ENCODE results near the gene P2RX7.

The P2RX7 gene

GRCh38 chr12:121095544-121096198 is 37.0 kb upstream of the P2RX7 start:
- Histone ChIP-seq H3K27ac (ENCODE audit: low read depth, low read length, poor library complexity, severe bottlenecking) (no peak overlapping the region), H3K9ac (ENCODE audit: low read length) (no peak overlapping the region), H3K36me3 (ENCODE audit: insufficient read depth, low read length) (no peaks in the 10 kb centered on the region), H4K20me1 (ENCODE audit: insufficient read depth, low read length) (no peaks in the 10 kb centered on the region), H3K9me2 (ENCODE audit: low read depth, low read length) (no peaks in the 10 kb centered on the region), H2AFZ (ENCODE audit: low read length) (no peak overlapping the region), H3K4me1 (ENCODE audit: insufficient read depth, low read length, severe bottlenecking) (peaks cover 5% of the 10 kb centered on the region), H3K9me3 (ENCODE audit: low read length) (no peaks in the 10 kb centered on the region; the same call in 1 of the 2 replicates), H3K4me2 (ENCODE audit: low read length) (peak overlapping the region; percentile 60), H3K27me3 (ENCODE audit: insufficient read depth, low read length) (peaks cover 4% of the 10 kb centered on the region; the same call in 1 of the 2 replicates), H3K4me3 (ENCODE audit: low read depth, low read length, poor library complexity, severe bottlenecking) (peak overlapping the region; percentile 30), H3F3A (ENCODE audit: insufficient read depth, low read length) (no peaks in the 10 kb centered on the region), H3K79me2 (ENCODE audit: insufficient read depth, low read length) (no peaks in the 10 kb centered on the region)
- TF ChIP-seq CTCF (IDR thresholded peaks at IDR 0.05; ENCODE audit: low read length) (peak; percentile 74), EZH2 (IDR thresholded peaks at IDR 0.05; ENCODE audit: borderline replicate concordance, low read length) (no peak)

GRCh38 chr12:121096199-121096798 is 36.4 kb upstream of the P2RX7 start:
- Histone ChIP-seq H3F3A (ENCODE audit: insufficient read depth, low read length) (no peaks in the 10 kb centered on the region), H3K9me3 (ENCODE audit: low read length) (no peaks in the 10 kb centered on the region; the same call in 1 of the 2 replicates), H3K4me3 (ENCODE audit: low read depth, low read length, poor library complexity, severe bottlenecking) (no peak overlapping the region), H3K9ac (ENCODE audit: low read length) (no peak overlapping the region), H4K20me1 (ENCODE audit: insufficient read depth, low read length) (no peaks in the 10 kb centered on the region), H3K4me1 (ENCODE audit: insufficient read depth, low read length, severe bottlenecking) (peaks cover 5% of the 10 kb centered on the region), H2AFZ (ENCODE audit: low read length) (no peak overlapping the region), H3K79me2 (ENCODE audit: insufficient read depth, low read length) (no peaks in the 10 kb centered on the region), H3K4me2 (ENCODE audit: low read length) (no peak overlapping the region), H3K27me3 (ENCODE audit: insufficient read depth, low read length) (peaks cover 4% of the 10 kb centered on the region; the same call in 1 of the 2 replicates), H3K36me3 (ENCODE audit: insufficient read depth, low read length) (no peaks in the 10 kb centered on the region), H3K27ac (ENCODE audit: low read depth, low read length, poor library complexity, severe bottlenecking) (no peak overlapping the region), H3K9me2 (ENCODE audit: low read depth, low read length) (no peaks in the 10 kb centered on the region)
- TF ChIP-seq EZH2 (IDR thresholded peaks at IDR 0.05; ENCODE audit: borderline replicate concordance, low read length) (no peak), CTCF (IDR thresholded peaks at IDR 0.05; ENCODE audit: low read length) (no peak)

DNA sequence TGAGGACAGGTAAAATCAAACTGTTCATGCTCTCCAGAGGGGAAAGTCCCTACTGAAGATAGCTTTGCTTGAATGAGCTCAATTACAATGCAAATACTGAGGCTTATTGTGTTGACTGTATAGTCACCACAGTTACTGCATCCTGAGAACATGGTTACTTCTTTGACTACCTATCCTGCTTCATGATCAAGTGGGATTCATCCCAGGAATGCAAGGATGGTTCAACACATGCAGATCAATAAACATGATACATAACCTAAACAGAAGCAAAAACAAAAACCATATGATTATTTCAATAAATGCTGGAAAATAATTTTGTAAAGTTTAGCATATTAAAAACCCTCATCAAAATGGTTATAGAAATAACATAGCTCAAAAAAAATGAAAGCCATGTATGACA is 32.9 kb upstream of the P2RX7 start:
- H3K27me3 ChIP-seq (ENCODE audit: insufficient read depth, low read length): peaks cover 4% of the 10 kb centered on the region; the same call in 1 of the 2 replicates
- H3K9me3 ChIP-seq (ENCODE audit: low read length): peaks cover 2% of the 10 kb centered on the region; the same call in 1 of the 2 replicates
- H4K20me1 ChIP-seq (ENCODE audit: insufficient read depth, low read length): no peaks in the 10 kb centered on the region
- H3K9ac ChIP-seq (ENCODE audit: low read length): no peak overlapping the region
- peaks cover 5% of the 10 kb centered on the region for H3K4me1 ChIP-seq (ENCODE audit: insufficient read depth, low read length, severe bottlenecking)
- TF ChIP-seq EZH2 (IDR thresholded peaks at IDR 0.05; ENCODE audit: borderline replicate concordance, low read length): no peak
- no peak overlapping the region for H2AFZ ChIP-seq (ENCODE audit: low read length)
- H3K4me3 ChIP-seq (ENCODE audit: low read depth, low read length, poor library complexity, severe bottlenecking): no peak overlapping the region
- H3K9me2 ChIP-seq (ENCODE audit: low read depth, low read length): no peaks in the 10 kb centered on the region
- no peak overlapping the region for H3K4me2 ChIP-seq (ENCODE audit: low read length)
- no peaks in the 10 kb centered on the region for H3K36me3 ChIP-seq (ENCODE audit: insufficient read depth, low read length)
- H3K79me2 ChIP-seq (ENCODE audit: insufficient read depth, low read length): no peaks in the 10 kb centered on the region
- H3K27ac ChIP-seq (ENCODE audit: low read depth, low read length, poor library complexity, severe bottlenecking): no peak overlapping the region
- no peaks in the 10 kb centered on the region for H3F3A ChIP-seq (ENCODE audit: insufficient read depth, low read length)

All from OCI-LY1 (cell line).